Measurements from ENCODE around the gene OXA1L.

GRCh38 chr14:22733829-22734228 lies 32.7 kb upstream of the OXA1L start:
- TF ChIP-seq EZH2 (IDR thresholded peaks at IDR 0.05) (no peak), POLR2AphosphoS5 (IDR thresholded peaks at IDR 0.05; ENCODE audit: borderline replicate concordance, low read depth, low read length) (no peak)

Measured in SK-N-MC (cell line).